Activated gamma-delta T cell (primary cell): Measurements from ENCODE around the gene SKAP1.

Source experiments
- DNase-seq: peaks from one replicate; lab custom pipeline; 2025; lab: John Stamatoyannopoulos, UW

The SKAP1 gene

GRCh38 chr17:48107137-48108055, 322.6 kb downstream of the SKAP1 start, which contains the start of gene SNX11:
TSS of gene SNX11 (plus strand) at chr17:48107766. CDS start at chr17:48112044, 4,278 bp downstream.
- DNase-seq, result peak; percentile 88

- DNase-seq, result no peak
Observed at GRCh38 chr17:48106802-48107136, 323.2 kb downstream of the SKAP1 start.

DNA sequence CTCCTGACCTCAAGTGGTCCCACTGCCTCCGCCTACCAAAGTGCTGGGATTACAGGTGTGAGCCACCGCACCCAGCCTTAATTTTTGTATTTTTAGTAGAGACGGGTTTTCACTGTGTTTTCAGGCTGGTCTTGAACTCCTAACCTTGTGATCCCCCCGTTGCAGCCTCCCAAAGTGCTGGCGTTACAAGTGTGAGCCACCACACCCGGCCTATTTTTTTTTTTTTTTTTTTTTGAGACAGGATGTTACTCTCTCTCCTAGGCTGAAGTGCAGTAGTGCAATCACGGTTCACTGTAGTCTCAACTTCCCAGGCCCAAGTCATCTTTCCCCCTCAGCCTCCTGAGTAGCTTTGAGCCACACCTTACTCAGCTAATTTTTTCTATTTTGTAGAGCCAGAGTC, 325.6 kb downstream of the SKAP1 start:
- no peak for DNase-seq

DNA sequence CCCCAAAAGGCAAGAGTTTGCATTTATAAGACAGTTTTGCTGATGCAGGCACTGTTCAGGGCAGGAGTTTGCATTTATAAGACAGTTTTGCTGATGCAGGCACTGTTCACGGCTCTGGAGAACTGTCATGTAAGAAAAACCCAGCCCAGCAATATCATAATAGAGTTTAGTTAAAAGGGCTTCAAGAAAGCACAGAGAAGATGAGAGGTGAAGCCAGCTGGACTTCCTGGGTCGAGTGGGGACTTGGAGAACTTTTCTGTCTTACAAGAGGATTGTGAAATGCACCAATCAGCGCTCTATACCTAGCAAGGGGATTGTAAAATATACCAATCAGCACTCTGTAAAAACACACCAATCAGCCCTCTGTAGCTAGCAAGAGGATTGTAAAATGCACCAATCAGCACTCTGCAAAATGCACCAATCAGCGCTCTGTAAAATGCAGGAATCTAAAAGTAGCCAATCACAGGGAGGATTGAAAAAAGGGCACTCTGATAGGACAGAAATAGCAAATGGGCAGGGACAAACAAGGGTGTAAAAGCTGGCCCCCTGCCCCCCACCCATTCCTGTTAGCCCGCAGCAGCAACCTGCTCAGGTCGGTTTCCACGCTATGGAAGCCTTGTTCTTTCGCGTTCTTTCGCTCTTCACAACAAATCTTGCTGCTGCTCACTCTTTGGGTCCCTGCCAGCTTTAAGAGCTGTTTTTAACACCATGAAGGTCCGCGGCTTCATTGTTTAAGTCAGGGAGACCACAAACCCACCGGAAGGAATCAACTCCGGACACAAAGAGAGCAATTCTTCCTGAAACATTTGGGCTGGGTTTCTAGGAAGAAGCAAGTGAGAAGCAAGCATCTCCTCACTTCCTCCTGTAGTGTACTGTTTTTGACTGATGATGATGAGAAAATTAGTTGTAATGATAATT, 327.0 kb downstream of the SKAP1 start:
- DNase-seq, result no peak

DNA sequence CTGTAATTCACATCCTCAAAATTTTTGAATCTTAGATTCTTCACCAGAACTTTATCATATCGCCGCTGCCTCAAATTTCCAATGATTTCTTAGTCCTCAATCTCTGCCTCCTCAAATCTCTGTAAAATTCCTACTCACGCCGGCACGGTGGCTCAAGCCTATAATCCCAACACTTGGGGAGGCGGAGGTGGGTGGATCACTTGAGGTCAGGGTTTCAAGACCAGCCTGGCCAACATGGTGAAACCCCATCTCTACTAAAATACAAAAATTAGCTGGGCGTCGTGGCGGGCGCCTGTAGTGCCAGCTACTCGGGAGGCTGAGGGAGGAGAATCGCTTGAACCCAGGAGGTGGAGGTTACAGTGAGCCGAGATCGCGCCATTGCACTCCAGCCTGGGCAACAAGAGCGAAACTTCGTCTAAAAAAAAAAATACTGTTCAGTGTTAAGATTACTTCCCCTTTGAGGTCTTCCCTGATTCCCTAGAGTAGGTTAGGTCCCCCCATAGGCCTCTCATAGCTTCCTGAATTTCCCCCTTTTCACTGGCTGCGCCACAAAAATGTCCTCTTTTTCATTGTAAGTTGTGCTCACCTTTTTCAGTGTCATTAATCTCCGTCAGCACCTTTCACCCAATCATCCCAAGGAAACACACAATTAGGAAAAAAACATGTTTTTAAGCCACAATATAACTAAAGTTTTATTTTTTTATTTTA, 327.8 kb downstream of the SKAP1 start:
- DNase-seq, result no peak

GRCh38 chr17:48101012-48101720, 328.8 kb downstream of the SKAP1 start, which contains the start of gene CBX1:
TSS of gene CBX1 (minus strand) at chr17:48101478. CDS start at chr17:48077004, 24,474 bp downstream.
- DNase-seq, result peak; percentile 96

DNA sequence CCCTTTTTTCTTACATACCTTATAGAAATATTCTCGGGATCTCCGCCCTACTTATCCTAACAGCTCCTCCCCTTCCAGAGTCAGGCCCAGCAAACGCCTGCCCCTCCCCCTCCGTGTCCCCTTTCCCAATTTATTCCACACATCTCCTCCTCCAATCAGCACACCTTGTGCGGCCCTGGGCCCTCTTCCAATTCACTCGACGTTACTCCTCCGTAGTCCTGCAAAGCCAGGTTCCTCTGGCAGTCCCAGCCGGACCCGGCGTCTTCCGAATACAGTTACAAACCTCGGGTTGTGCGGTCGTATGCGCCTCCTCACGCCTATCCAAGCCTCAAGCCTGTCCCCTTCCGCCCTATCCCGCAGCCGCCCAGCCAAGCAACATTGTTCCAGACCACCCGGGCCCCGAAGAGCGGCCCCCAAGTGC, 329.4 kb downstream of the SKAP1 start:
- no peak for DNase-seq

GRCh38 chr17:48100160-48100559, 329.9 kb downstream of the SKAP1 start:
- no peak for DNase-seq

DNA sequence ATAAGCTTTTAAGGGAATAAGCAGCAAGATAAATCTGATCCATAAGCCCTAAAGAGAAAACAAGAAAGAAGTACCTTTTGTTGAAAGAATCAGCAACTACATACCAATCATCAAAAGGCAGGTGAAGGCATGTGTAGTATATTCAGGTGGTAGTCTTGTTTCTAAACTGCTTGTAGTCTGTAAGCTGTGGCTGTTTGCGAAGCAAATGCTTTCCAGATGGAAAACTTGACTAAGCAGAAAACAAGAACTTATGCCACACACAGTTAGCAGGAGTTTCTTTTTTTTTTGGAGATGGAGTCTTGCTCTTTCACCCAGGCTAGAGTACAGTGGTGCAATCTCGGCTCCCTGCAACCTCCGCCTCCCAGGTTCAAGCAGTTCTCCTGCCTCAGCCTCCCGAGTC, 334.4 kb downstream of the SKAP1 start:
- no peak for DNase-seq

DNA sequence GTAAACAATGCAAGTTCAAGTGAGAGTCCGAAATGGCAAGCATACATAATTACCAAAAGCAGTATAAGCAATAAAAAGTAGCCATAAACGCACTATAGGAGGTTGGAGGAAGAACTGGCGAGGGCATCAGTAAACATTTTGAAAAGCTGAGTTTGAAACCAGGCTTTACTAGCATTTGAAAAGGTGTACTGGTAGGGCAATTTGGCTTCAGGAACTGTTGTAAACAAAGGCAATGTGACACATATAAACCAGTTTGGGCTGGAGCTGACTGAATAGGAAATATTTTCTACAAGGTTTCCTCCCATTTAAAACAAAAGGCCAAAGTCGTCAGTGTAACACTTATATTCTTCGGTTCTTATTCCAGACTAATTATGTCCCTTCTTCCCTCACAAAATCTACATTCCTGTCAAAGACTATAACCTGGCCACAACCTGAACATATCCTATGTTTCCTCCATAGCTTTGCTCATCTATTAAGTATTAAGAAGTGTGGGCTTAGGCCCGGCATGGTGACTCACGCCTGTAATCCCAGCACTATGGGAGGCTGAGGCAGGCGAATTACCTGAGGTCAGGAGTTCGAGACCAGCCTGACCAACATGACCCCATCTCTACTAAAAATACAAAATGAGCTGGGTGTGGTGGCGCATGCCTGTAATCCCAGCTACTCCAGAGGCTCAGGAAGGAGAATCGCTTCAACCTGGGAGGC, 336.5 kb downstream of the SKAP1 start:
- no peak for DNase-seq

GRCh38 chr17:48084932-48085331, 345.1 kb downstream of the SKAP1 start:
- no peak for DNase-seq
